ENCODE measurements around the gene PIGQ.

PIGQ gene

DNA sequence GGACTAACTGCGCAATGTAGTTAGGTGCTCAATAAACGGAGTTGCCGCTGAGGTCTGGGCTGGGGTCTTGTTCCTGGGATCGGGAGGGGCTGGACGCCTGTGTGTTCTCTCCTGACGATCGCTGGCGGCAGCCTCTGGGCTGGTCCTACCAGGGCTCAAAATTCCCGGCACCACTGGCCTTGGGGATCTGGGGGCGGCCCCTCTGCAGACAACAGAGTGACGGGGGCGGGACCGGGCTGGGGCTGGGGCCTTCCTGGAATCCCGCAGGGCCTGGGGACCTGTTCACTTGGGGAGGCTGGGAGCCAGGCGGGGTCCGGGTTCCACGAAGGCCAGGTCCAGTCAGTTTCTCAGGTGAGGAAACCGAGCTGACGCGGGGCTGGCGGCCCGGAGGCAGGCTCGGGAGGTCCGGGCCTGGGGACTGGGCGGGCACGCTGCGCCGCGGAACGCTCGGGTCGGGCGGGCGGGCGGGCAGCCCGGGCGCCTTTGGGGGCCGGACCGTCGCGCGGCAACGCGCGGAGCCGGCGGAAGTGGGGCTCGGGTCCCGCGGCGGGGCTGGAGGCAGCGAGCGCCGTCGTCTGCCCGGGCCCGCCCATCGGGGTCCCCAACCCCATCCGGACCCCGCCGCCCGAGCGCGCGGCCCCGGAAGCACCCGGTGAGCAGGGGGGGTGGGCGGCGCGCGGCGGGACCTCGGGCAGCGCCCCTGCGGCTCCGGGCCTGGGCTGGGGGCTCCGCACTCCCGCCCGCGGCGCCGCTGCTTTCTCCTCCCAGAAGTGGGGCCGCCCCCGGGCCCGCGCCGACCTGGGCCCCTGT, at the start of gene PIGQ:
Gene PIGQ, plus strand, starts transcription at position 524 of the 810 bp plus-strand sequence. CDS start 4,107 bp downstream, outside the sequence.
- DNase-seq: peak; percentile 75

DNA sequence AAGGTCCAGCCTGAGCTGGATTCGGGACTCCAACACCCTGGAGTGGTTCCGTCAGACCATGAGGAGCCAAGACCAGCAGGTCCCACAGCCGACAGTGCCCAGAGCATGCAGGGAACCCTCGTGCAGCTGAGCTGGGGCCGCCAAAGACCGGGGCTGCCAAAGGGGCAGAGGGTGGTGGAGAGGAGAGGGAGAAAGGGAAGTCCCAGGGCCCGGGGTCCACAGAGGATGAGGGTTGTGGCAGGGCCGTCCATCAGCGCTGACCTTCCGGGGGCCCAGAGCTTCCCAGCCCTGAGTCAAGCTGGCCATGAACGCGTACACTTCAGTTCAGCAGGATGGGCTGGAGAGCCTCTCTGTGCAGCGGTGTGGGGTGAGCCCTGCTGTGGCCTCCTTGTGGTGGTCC, 48.9 kb upstream of the PIGQ start:
- DNase-seq: no peak

DNA sequence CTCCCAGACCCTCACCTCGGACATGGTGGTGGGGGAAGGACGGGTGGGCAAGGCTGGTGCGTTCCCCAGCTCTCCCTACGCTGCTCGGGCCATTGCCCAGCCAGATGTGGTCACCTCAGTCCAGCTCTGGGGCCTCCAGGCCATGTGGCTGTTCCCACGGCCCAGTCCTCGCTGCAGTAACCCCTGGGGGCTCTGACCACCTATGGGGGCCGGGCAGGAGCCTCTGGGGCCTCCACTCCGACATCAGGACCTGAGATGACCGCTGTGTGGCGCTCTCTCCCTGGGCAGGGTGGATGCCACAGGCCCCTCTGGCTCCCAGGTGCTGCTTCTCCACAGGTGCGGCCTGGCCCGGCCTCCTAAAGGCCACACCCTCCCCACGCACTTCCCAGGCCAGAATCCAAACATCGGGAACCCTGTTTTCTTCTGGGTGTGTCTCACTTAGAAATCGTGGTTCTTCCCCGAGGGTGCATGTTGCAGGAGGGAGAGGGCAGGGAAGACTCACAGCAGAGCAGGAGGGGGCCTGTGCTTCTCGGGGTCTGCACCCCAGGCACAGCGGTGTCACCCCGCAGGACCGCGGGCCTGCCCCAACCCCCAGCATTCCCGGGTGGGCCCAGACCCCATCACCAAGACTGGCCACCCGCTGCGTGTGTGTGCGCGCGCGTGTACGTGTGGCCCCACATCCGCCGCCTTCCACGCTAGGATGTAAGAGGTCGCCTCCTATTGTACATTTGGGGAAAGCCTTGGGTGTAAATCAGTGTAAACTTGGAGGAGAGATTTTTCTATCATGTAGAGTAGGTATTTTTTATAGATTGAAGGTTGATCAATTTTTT, 48.2 kb upstream of the PIGQ start:
- DNase-seq: no peak

DNA sequence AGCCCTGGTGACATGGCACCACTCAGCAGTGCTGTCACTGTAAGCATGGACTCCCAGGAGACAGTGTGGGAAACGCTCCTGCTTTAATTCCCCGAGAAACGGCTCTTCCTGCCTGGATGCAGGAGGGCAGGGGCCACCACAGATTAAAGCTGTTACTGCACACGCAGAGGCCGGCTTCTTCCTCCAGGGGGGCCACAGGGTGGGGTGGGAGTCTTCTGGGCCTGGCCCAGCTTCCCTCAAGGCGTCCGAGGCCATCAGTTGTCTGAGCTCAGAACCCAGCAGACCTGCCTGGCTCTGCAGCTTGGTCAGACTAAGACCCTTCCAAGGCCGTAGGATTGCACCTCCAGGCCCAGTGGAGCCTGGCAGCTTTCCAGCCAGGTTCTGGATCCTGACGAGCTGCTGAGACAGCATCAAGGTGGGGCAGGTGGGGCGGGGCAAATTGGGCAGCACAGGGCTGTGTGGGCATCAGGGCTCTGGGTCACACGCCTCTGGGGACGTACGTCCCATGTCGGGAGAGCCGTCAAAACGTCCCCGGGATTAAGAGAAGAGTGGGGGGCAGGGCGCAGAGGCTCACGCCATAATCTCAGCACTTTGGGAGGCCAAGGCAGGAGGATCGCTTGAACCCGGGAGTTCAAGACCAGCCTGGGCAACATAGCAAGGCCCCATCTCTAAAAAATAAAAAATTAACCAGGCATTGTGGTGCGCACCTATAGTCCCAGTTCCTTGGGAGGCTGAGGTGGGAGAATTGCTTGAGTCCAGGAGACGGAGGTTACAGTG, 47.3 kb upstream of the PIGQ start:
- DNase-seq: no peak

DNA sequence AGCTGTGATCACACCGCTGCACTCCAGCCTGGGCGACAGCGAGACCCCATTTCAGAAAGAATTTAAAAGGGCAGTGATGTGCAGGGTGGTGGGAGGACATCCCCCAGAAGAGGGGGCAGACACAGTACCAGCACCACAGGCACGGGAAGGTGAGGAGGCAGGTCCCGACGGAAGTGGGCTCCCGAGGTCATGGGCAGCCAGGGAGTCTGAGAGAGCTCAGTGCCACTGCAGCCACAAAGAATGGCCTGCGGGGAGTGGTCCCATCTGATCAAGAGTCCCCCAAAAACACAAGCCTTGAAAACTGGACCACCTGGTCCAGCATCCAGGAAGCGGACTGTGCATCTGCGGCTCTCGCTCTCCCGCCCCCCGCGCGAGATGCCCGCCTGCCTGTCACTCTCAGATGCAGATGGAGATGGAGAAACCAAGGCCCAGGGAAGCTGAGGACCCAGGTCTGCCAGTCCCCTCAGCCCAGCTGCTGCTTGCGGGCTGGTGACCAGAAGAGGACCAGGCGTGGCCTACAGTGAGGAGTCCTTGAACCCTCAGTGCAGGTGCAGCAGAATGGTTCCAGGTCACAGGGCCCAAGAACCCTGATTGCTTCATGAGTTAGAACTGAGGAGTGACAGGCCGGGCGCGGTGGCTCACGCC, 46.5 kb upstream of the PIGQ start:
- DNase-seq: no peak

DNA sequence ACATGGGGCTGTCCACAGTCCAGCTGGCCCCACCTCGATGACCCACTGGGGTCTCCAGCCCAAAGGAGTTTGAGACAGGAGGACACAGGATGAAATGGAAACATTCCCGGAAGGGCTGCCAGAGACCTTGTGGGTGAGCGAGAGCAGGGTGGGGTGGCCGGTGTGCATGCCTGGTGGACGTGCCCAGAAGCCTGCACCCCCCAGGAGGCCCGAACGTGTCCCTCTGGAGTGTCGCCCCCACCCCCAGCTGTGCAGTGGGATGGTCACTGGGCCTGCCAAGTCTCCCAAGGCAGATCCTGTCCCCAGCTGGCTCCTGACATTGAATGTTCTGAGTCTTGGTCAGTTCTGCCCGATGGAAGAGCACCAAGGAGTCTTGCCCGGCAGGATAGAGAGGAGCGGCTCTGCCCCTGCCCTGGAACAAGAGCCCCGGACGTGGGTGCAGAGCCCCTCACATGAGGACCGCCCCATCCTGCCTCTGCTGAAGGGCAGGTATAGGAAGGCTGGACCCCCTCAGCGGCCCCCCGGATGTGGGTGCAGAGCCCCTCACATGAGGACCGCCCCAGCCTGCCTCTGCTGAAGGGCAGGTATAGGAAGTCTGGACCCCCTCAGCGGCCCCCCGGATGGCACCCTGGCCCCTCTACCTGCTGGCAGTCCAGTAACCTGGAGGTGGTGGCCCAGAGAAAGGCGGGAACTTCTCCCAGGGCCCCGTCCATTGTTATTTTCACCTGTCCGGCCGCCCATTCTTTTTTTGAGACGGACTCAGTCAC, 45.3 kb upstream of the PIGQ start:
- no peak for DNase-seq

DNA sequence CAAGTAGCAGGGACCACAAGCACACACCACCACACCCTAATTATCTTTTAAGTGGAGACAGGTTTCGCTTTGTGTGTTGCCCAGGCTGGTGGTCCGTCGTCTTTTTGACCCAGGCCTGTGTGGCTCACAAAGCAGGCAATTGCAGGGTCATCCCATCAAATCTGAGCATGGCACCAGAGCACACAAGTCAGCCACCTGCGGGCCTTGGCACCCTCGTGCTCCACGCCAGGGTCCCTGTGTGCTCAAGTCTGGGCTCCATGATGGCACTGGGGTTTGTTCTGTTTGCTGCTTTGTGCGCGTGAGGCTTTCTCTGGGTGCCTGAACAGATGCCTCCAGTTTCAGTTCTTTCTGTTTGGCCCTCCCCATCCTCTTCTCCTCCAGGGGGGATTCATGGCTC, 44.6 kb upstream of the PIGQ start:
- DNase-seq: no peak

DNA sequence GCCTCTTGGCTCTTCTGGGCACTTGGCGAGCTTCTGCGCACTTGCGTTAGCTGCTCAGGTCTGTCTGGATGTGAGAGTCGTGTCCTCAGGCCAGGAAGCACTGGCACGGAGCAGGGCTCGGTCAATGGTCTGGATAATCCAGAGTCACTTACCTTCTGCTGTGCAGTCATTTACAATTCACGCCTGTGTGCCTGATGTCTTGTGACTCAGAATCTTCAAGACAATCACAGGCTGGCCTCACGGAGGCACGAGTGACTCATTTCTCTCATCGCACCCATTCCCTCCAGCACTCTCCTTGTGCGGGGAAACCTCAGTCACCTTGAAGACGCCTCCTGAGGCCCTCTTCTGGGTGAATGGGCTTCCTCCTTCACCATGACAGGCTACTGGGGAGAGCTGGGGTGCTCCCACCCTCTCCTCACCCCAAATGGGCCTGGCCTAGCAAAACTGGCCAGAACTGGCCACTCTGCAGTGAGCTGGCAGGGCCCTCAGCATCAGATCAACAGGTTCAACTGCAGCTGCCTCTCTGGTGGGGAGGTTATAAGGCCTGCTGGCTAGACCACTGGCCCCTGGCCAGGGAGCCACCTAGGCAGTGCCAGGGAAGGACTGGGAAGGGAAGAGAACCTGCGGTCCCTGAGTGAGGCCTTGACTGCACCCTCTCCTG, 44.1 kb upstream of the PIGQ start:
- DNase-seq: peak; percentile 96

DNA sequence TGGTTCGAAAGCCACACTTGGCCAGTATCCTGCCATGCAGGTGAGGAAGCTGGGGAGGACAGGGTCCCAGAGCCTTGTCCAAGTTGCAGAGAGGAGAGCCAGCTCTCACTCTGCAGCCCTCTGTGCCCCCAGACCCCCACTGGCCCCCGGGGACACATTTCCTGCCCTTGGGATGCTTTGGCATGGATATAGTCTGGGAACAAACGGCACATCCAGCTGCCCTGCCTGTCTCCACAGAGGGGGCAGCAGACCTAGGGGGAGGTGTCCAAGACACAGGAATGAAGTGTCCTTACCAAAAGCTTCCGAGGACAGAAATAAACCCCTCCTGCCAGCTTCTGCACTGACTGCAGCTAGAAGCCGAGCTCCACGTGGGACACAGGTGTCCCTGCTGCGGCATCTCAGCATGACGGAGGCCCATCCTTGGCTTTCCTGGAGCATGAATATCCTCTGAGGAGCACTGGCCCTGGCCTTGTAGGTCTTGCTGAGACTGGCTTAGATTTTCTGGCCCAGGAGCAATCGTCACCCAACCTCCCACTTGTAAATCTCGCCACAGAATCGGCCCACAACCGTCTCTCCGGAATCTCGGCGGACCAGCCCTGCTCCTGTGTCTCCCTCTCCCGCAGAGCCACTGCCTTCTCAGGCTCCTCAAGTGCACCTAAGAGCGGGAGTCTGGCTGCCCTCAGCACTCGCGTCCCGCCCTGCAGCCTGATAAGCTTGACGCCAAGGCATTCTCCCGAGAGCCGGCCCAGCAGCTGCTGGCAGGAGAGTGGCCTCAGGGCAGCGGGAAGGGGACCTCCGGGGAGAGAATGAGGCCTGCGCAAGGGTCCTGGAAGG, 43.4 kb upstream of the PIGQ start:
- peak; percentile 33 for DNase-seq

DNA sequence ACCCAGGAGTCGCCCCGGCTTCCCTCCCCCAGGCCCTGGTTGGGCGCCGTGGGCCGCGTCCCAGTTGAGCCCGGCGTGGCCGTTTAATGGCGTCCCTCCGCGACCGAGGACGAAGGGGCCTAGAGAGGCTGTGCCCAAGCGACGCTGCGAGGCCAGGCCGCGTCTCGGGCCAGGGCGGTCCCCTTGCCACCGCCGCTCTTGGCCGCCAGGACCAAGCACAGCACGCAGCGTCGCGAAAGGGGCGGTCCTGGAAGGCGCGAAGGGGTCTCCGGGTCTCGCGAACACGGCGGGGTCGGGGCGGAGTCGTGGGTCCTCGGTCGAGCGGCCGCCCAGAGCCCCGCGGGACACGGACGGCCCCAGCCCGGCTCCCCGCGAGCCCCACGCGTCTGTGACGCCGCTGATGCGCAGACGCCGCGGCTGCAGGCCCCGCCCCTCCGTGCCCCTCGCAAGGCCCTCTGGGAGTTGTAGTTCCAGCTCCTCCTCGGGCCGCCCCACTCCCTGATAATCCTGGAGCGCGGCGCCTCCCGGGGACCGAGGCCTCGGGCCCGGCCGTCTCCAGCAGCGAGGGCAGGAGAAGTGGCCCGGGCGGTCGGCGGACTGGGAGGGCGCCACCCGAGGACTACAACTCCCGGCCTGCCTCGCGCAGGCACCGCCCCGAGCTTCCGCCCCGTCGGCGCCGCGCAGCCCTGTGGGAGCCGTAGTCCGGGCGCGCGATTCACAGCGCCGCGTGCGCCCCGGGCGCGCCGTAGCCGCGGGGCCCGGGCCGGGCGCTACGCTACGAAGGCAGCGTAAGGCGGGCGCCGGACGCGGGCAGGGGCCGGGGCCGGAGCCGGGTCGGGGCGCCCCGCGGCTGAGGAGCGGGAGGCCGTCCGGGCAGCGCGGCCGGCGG, 42.5 kb upstream of the PIGQ start, which contains the start of gene CAPN15:
Gene CAPN15, plus strand, starts transcription at position 698 of the 889 bp plus-strand sequence. CDS start 19,127 bp downstream, outside the sequence.
- DNase-seq: peak; percentile 91

DNA sequence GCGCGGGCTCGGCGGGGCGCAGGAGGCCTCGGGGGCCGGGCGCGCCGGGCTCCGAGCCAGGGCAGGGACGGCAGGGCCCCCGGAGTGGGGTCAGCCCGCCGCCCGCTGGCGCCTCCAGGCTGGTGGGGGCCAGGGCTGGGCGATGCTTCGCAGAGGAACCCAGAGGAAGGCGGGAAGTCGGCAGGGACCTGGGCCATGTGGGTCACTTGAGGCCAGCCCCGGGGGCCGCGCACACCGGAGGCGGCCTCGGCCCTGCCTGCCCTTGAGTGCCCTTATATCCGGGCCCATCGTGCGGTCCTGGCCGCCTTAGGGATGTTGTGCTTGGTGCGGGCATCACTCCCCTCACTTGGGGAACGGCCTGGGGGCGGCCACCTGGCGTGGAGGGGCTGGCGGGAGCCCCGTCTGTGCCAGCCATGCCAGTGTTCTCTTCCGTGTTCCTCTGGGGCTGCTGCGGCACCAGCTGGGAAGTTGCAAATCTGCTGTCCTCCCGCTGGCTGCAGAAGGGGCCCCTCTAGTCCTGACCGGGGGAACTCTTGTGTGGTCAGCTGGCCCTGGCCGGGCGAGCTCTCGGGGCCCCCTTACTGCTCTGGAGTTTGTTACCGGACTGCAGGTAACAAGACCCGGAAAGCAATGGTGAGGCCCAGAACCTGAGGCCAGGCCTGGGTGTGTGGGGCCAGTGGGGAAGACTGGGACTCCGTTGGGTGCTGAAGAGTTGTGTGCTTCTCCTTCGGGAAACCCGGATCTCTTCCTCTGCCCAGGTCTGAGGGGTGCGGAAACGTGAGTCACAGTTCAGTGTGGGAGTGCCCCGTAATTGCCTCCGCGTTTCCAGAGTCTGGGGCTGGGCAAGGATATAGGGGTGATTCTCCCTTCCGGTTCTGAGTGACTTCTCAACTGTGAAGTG, 41.4 kb upstream of the PIGQ start:
- DNase-seq: peak; percentile 66

DNA sequence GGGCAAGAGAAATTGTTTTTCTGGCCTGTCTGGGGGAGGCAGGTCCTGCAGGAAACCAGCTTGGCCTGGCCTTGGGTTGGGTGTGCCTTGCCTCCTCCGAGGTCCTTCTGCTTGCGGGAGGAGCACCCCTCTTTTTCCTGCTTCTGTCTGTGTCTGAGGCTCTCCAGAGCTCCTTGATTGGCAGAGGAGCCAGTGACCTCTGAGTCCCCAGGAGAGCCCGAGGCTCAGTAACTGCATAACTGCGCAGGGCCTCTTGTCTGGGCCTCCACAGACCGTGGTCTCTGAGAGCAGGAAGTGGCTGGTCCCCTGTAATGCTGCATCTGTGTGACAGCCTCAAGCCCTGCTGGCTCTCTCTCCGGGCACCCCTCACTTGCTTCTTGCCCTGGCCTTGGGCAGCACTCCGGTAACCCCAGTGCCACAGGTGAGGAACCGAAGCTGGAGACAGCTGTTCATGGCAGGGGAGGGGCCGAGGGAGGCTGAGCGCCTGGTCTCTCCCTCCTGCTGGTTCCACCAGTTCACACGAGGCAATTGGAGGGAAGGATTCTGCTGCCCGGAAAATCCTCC, 40.7 kb upstream of the PIGQ start:
- peak; percentile 47 for DNase-seq

DNA sequence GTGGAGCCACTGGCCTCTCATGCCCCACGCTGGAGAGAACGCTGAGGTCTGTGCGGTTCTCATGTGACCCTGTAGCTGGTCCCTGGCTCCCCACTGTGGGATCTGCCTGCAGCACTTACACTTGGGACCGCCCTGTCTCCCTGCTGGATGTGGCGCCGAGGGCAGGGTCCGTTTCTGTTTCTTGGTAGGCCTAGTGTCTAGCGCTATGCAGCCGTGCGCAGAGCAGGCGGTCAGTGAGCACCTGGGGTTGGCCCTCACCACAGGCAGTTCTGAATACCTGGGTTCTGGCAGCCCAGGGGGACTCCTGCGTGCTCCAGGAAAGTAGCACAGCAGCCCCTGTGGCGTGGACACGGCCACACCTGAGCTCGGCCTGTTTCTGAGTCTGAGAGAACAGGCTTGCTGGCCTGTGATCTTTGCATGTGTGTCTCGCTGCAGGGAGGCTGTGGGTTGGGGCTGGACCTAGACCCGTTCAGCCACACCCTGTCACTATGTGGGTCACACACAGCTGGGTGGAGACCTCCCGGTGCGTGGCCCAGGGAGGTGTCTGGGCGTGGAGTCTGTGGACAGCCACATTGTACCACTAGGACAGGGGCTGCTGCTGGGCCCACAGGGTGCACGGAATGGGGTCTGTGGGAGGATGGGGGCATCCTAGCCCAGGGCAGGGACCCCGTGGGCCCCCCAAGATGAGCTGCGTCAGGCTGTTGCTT, 39.5 kb upstream of the PIGQ start:
- no peak for DNase-seq

DNA sequence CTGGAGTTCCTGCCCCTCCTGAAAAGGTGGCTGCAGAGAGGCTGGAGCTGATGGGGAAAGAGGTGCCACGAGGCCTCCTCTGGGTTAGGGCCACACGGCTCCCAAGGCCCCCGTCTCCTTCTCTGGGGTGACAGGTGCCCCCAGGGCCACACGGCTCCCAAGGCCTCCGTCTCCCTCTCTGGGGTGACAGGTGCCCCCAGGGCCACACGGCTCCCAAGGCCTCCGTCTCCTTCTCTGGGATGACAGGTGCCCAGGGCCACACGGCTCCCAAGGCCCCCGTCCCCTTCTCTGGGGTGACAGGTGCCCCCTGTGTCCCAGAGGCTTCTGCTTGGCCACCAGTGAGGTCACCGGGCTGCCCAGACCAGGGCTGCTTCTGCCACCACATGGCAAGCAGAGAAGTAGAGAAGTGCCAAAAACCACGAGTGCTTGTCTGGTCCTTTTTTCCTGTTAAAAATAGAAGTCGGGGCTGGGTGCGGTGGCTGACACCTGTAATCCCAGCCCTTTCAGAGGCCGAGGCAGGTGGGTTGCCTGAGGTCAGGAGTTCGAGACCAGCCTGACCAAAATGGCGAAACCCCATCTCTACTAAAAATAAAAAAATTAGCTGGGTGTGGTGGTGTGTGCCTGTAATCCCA, 38.2 kb upstream of the PIGQ start:
- DNase-seq: no peak

DNA sequence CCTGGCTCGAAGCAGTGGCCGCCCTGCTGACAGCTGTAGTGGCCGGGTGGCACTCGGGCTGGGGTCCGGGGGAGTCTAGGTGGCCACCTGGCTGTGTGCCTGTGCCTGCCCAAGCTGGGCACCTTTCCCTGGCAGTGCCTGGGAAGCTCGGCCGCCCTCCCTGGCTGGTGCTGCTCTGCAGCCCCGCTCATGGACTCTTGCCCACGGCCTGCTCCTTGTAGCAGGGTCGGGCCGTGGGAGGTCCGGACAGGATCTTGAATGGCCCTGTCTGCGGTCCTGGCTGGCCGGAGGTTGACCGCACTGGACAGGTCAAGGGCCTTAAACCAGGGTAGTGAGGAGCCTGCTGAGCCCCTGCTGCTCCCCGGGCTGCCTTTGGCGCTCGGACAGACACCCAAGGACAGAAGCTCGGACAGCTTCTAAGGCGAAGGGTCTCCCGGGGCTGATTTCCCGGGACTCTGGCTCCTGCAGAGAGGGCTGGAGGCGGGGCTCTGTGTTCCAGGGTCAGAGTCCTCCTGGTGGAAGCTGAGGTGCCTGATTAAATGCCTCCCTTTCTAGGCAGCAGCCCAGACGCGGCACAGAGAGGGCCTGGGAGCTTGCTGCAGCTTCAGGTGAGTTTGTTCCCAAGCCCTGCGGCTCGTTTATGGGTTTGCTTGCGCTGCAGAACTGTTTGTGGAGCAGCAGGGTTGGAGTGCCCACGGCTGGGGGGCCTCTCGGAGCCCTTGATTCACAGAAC, 36.2 kb upstream of the PIGQ start:
- no peak for DNase-seq

DNA sequence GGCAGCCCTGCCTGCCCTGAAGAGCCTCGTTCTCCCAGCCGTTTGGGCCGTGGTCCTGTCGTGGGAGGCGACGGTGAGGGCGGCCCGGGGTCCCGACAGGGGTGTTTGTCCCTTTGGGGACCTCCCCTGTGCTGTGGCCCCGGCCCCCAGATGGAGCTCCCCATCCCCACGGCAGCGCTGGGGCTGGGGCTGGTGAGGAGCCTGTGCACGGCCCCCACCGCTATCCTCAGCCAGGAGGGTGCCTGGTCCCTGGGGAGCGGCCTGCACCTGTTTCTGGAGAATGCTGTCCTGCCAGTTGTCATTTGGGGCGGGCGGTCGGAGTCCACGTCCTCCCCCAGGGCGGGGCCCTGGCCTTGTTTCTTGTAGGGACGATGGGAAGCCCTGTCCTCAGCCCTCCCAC, 35.6 kb upstream of the PIGQ start:
- DNase-seq: no peak

All from activated CD4-positive, alpha-beta T cell treated with anti-CD3 and anti-CD28 coated beads, Interleukin-10, Interleukin-2, amounts not matched to agents 100 ng/mL and 50 ng/mL, durations not matched to agents 16 hours and 8 hours (primary cell).